ENCODE results near the gene SSR4. TPM values are rescaled to one million over a fixed set of nuclear protein-coding genes. Genes with fewer than 3 reads are reported as not detected.
"Not testable (repeated sequence)": the region's sequence is repeated elsewhere in the genome, so short reads cannot be mapped to it uniquely, and the experiment has no call there.

SSR4 gene
- 100 to 1,000 TPM in 9 of 12 donors, 10 to 100 TPM in 2, not detected in 1; 94.6 to 175 (median 108) TPM for polyA plus RNA-seq (ENCODE audit: insufficient read length in 12 of 12)
- long read RNA-seq, donor 1, transcript SSR4-210 (5 exons, 701 nt), result minor isoform, 8 of 272 reads
- long read RNA-seq, donor 1, transcript SSR4-205 (3 exons, 427 nt), result minor isoform, 5 of 272 reads
- long read RNA-seq, donor 1, transcript SSR4-203 (6 exons, 643 nt), result major isoform, 246 of 272 reads
- long read RNA-seq, donor 1, partial matches to known transcripts, result 9 of 272 reads
- long read RNA-seq, donor 1, other reads (novel, unspliced or antisense), result 0 of 272 reads
- long read RNA-seq, donor 2, transcript SSR4-203 (6 exons, 643 nt), result major isoform, 124 of 143 reads
- long read RNA-seq, donor 2, transcript SSR4-210 (5 exons, 701 nt), result minor isoform, 5 of 143 reads
- long read RNA-seq, donor 2, partial matches to known transcripts, result 10 of 143 reads
- long read RNA-seq, donor 2, other reads (novel, unspliced or antisense), result 0 of 143 reads
- long read RNA-seq, donor 3, transcript SSR4-203 (6 exons, 643 nt), result major isoform, 42 of 45 reads
- long read RNA-seq, donor 3, partial matches to known transcripts, result 0 of 45 reads
- long read RNA-seq, donor 3, other reads (novel, unspliced or antisense), result 0 of 45 reads
- long read RNA-seq, donor 4, transcript SSR4-203 (6 exons, 643 nt), result major isoform, 57 of 61 reads
- long read RNA-seq, donor 4, partial matches to known transcripts, result 0 of 61 reads
- long read RNA-seq, donor 4, other reads (novel, unspliced or antisense), result 0 of 61 reads
- long read RNA-seq, donor 5, transcript SSR4-201 (7 exons, 1,671 nt), result minor isoform, 6 of 145 reads
- long read RNA-seq, donor 5, transcript SSR4-210 (5 exons, 701 nt), result minor isoform, 6 of 145 reads
- long read RNA-seq, donor 5, transcript SSR4-203 (6 exons, 643 nt), result major isoform, 121 of 145 reads
- long read RNA-seq, donor 5, partial matches to known transcripts, result 8 of 145 reads
- long read RNA-seq, donor 5, other reads (novel, unspliced or antisense), result 0 of 145 reads
- long read RNA-seq, donor 6, transcript SSR4-203 (6 exons, 643 nt), result major isoform, 62 of 75 reads
- long read RNA-seq, donor 6, partial matches to known transcripts, result 5 of 75 reads
- long read RNA-seq, donor 6, other reads (novel, unspliced or antisense), result 0 of 75 reads
- long read RNA-seq, donor 7, transcript SSR4-203 (6 exons, 643 nt), result major isoform, 57 of 59 reads
- long read RNA-seq, donor 7, partial matches to known transcripts, result 0 of 59 reads
- long read RNA-seq, donor 7, other reads (novel, unspliced or antisense), result 0 of 59 reads
- long read RNA-seq, donor 8, transcript SSR4-210 (5 exons, 701 nt), result minor isoform, 8 of 125 reads
- long read RNA-seq, donor 8, transcript SSR4-201 (7 exons, 1,671 nt), result minor isoform, 5 of 125 reads
- long read RNA-seq, donor 8, transcript SSR4-203 (6 exons, 643 nt), result major isoform, 110 of 125 reads
- long read RNA-seq, donor 8, partial matches to known transcripts, result 0 of 125 reads
- long read RNA-seq, donor 8, other reads (novel, unspliced or antisense), result 0 of 125 reads
- long read RNA-seq, donor 9, transcript SSR4-203 (6 exons, 643 nt), result major isoform, 93 of 102 reads
- long read RNA-seq, donor 9, partial matches to known transcripts, result 0 of 102 reads
- long read RNA-seq, donor 9, other reads (novel, unspliced or antisense), result 0 of 102 reads
- long read RNA-seq, donor 10, transcript SSR4-203 (6 exons, 643 nt), result major isoform, 91 of 103 reads
- long read RNA-seq, donor 10, transcript SSR4-210 (5 exons, 701 nt), result minor isoform, 7 of 103 reads
- long read RNA-seq, donor 10, partial matches to known transcripts, result 0 of 103 reads
- long read RNA-seq, donor 10, other reads (novel, unspliced or antisense), result 0 of 103 reads
- long read RNA-seq, donor 11, transcript SSR4-203 (6 exons, 643 nt), result major isoform, 134 of 145 reads
- long read RNA-seq, donor 11, transcript SSR4-210 (5 exons, 701 nt), result minor isoform, 6 of 145 reads
- long read RNA-seq, donor 11, partial matches to known transcripts, result 0 of 145 reads
- long read RNA-seq, donor 11, other reads (novel, unspliced or antisense), result 0 of 145 reads

DNA sequence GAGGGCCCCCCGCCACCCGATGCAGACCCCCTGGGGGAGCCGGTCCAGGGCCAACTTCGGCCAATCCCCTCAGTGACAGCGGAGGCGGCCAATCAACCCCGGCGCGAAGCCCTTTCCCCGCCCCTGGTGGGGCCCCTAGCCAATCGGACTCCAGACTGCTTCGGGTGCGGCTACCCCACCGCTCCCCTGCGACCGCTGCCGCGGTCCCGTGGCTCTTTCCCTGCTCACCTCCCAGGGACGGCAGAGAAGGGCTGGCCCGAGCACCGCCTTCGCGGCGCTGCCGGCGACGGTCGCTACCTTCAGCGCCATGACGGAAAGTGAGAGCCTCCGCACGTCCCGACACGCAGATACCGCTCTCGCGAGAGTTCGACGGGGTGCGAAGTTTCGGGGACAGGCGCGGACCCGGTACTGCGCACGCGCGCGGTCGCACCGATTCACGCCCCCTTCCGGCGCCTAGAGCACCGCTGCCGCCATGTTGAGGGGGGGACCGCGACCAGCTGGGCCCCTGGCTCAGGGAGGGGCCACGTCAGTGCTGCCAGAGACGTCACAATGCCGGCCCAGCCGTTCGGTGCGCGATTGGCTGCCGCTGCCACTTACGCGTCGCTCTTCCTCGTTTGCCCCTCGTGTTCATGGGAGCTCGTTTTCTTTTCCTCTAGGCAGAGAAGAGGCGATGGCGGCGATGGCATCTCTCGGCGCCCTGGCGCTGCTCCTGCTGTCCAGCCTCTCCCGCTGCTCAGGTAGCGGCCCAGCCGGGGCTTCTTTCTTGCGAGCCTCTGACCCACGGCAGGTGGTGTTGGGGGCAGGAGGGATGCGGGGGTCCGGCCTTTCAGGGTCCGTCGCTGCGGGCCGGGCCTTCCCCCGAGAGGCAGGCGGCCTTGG, at the start of gene SSR4, which contains the start of gene IDH3G:
Gene SSR4, plus strand, starts transcription at position 651 of the 879 bp plus-strand sequence. Its CDS starts 20 bp downstream, at position 671.
Gene IDH3G, minus strand, starts transcription at position 358 of the 879 bp plus-strand sequence. Its CDS starts 49 bp downstream, at position 309.
- peak; percentile 94 for DNase-seq

DNA sequence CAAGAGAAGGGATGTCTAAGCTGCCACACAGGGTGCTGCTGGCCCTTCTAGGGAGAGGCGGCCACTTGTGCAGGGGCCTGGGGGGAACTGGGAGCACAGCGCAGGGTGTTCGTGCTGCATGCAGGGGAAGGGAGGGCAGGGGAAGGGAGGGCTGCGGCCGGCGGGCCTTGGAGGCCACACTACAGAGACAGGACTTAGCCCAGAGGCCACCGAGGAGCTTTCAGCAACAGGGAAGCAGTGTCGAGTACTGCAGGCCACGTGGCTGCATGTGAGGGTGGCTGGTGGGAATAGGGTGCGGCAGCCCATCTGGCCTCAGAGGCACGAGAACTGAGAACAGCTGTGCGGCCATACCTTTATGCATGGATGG, 49.4 kb upstream of the SSR4 start:
- not testable (repeated sequence) for DNase-seq

DNA sequence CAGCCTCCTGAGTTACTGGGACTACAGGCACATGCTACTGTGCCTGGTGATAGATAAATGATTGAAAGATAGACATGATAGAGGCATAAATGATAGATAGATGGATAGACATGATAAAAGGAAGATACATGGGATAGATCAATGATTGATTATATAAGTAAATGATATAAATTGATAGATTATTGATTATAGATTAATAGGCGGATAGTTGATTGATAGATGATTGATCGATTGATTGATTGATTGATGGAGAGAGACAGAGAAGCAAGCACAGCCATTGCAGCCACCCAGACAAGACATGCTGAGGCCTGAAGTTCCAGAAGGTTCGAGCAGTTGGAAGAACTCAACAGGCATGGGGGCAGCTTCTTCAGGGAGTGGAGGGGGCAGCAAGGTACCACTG, 48.1 kb upstream of the SSR4 start:
- DNase-seq, result no peak

DNA sequence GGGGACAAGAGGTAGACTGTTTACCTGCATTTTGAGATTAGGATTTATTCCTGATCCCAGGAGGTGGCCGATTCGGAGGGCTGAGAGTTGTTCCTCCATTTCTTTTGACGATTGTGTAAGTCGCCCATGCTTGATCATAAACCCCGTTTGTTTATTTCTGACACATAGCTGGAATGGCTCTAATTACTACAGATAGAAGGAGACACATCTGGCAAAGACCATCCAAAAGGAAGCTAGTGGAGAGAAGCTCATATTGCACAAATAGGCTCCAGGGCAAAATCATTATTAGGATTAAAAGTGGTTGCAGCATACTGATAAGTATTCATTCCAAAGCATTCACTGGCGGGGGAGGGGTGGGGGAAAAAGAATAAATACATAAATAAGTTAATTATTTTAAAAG, 47.5 kb upstream of the SSR4 start:
- DNase-seq, result not testable (repeated sequence)

DNA sequence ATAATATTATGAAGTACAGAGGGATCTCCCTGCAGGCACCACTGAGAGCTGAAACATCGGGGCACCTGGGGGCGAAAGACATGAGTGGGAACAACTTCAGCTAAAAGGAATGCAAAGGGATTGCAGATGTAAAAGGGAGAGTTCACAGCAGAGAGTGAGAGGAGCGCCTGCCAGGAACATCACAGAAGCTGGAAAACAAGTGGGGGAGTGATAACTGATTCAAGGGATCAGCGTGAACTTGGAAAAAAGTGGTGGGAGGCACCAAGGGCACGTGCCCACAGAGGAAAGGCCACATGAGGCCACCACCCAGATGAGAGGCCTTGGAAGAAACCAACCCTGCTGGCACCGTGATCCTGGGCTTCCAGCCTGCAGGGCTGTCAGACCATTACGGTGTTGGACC, 45.5 kb upstream of the SSR4 start:
- not testable (repeated sequence) for DNase-seq

DNA sequence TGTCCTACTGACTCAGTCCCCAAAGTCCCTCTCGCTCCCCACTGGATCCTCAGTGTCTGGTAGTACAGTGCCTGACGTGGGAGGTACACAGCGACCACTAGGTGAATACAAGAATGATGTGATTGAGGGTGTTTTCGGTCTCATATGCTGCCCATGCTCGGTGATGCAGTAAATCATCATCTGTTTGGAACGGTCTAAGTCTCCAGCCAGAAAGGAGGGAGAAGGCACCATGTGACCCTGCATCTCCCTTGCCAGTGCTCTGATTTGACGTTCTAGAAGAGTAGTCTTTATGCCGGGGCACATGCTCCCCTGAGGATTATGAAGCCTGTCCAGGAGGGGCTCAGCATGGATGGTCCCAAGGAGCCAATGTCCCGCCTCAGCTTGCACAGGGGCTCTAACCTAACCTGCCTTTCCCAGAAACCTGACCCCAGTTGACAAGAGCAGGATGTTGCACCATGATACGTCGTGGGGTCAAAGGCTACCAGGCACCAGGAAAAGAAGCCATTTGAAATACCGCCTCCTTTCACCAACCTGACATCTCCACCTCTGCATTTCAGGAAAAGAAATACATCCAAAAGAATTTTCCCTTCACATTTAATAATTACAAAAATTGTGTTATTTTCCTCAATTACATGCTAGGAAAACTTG, 44.2 kb upstream of the SSR4 start:
- DNase-seq, result no peak

DNA sequence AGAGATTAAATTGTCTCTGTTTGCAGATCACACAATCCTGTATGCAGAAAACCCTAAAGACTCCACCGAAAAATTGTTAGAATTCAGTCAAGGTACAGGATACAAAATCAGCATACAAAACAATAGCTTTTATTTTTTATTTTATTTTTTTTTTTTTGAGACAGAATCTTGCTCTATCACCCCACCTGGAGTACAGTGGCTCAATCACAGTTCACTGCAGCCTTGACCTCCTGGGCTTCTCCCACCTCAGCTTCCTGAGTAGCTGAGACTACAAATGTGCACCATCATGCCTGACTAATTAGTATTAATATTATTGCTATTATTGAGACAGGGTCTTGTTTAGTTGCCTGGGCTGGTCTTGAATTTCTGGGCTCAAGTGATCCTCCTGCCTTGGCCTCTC, 39.3 kb upstream of the SSR4 start:
- DNase-seq, result no peak

DNA sequence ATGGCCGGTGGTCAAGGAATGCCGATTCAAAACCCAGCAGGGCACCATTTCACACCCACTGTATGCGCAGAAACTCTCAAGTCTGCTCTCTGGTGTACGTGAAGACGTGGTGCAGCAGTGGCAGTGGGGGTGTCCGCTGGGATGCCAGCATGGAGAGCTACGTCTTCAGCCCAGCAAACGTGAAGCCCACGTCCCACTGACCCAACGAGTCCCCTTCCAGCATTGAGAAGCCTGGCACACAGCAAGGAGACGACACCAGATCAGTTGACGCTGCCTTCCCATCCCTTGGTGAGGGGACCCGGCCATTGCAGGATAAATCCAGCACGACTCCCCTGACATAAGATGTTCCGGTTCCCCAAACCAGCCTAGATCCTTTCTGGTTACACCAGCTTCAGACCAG, 32.6 kb upstream of the SSR4 start:
- no peak for DNase-seq

DNA sequence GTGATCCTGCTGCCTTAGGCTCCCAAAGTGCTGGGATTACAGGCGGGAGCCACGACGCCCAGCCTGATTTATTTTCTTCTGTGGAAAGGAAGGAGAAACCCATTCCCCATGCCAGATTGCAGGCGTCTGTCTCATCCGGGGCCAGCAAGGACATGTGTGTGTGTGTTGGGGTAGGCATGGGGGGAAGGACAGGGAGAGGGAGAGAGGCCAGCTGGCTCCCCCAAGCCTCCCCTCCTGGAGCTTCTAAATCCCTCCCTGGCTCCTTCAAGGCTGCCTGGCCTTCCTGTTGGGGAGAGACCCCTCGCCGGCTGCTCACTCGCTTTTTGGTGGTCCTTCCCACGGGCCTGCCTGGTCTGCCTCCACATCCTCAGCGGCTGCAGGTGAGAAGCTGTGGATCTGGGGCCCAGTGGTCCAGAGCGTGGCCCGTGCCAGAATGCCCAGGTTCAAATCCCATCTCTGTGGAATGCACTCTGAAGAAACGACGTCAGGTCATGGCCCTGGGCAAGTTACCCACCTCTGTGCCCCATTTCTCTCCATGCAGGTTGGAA, 31.8 kb upstream of the SSR4 start:
- DNase-seq, result no peak

DNA sequence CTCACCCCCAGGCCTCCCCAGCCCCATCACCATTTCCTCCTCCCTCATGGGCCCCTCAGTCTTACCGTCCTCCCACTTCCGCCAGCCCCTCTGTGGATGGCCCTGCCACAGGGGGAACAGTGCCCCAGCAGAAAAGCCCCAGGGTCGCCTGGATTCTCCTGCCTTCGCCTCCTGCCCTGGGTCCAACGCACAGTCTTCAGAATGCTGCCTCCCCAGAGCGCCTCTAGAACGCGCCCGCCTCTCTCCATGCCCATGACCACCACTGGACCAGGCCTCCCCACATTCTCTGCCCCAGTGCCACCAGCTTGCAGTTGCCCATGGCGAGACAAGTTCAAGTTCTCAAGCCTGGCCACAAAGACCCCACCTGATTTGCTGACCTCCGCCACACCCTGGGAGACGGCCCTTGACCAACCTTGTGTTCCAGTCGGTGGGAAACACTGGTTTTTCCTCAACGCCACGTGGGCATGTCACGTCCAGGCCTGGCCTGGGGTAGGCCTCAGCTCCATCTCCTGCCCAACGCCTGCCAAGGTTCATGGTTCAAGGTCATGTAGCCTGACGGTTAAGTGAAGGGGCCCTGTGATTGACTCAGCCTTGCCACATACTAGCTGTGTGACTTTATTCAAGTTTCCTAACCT, 31.1 kb upstream of the SSR4 start:
- no peak for DNase-seq

DNA sequence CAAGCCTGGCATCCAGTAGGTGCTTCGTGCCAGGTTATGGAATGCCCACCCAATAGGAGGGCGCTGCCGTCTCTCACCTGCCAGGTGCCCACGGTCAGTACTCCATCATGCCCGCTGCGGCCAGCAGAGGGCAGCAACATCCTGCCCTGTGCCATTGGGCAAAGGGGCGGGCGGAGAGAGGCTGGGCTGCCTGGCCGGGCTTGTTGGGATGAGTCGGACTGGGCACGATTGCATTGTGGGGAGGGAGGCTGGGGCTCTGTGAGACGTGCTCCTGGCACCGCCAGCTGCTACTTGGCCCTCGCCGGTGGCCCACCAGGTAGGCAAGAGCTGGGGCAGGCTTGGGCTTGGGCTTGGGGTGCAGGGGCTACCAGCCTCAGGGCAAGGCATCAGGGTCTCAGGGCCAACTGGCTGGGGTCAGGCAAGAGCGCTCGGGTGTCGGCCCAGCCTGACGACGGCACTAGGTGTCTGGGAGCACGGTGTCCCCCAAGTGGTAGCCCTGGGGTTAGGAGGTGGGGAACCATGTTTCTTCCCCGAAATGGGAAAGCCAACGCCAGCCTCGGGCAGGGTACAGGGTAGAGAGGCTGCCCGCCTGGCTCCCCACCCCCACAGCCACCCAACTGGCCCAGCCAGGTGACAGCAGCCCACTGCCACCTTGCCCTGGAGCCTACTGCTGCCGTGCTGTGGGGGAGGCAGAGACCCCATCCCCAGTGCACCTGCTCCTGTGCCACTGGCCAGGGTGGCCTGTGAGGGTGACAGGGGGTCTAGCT, 30.3 kb upstream of the SSR4 start, which contains the start of gene PLXNB3:
Gene PLXNB3, plus strand, starts transcription at position 261 of the 767 bp plus-strand sequence. CDS start 1,287 bp downstream, outside the sequence.
- peak; percentile 45 for DNase-seq

DNA sequence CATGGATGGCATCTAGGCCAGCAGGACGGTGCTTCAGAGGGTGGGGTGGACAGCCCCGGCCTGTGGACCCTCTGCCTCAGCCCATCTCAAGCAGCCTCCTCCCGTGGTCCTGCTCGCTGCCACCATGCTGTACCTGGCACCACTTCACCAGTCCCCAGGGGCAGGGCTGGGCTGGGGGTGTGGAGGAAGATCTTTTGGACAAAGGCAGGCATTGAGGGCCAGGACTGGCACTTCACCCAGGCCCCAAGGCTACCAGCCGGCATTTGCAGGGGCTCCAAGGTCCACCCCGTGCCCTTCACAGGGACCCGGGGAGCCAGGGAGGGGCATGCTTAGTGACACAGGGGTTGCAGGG, 29.7 kb upstream of the SSR4 start:
- DNase-seq, result no peak

DNA sequence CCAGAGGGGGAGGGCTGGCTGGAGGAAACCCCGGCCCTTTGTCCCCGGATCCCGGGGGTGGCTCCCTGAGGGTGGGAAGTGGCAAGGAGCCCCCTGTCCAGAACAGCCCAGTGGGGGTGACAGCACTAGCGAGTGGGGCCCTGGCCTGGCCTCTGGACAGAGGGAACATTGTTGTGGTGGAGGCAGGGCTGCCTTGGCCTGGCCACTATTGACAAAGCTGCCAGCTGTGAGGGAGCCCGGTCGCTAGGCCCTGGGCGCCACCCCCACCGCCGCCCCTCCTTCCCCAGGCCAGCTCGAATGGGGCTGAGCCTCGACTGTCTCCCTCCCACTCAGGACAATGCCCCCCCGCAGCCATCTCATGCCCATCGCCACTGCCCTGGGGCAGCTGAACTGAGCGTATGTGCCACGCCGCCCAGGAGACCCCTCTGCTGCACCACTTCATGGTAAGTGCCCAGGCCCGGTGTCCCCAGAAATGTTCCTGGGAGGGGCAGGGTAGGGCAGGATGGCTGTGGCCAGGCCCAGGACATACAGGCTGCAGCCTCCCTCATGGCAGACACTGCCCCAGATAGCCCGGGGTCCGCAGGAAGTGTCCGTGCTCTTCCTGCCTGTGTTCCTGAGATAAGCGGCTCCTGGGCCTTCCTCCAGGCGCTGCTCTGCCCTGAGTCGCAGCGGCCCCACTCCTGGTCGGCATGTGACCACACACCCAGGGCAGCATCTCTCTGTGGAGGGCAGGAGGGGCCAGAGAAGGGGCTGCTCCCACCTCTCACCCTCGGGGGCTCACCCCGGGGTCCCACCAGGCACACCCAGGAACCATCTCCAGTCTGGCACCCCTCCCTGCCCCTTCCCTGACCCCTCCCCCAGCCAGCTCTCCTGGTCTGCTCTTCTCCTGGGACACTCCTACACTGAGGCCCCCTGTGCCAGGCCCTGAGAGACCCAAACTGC, 29.1 kb upstream of the SSR4 start:
- DNase-seq, result no peak

DNA sequence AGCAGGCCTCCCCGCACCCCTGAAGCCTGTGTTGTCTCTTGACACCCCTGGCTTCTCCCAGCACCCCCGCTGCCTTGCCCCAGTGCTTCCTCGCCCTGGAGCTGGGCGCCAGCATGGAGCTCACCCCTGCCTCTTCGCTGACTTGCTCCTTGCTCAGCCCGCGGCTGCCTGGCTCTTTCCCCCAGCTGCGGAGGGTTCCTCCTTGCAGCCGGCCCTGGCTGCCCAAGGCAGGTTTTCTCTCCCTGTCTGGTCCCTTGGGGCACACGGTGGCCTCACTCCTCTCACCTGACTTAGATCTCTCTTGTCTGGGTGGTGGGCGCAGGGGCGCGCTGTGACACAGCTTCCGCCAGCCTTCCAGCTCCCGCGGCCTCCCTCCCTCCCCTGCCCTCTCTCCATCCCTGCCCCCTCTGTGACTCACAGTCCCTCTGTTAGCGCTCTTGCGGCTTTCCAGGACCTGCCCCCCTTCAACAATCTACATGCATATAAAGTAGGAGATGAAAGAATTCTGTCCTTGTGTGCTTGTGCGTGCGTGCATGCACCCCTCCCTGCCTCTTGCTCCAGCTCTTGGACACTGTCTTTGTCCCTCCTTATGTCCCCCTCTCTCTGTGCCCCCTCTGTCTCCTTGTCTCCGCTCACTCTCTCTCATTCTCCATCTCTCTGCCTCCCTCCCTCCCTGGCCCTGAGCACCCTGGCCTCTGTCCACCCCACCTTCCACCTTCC, 28.2 kb upstream of the SSR4 start:
- no peak for DNase-seq

All from muscle of arm (tissue), 14 donors.